ENCODE data around the gene ARAP3.
A peak's percentile ranks its signal among the peaks of the same experiment; 100 is the strongest.

ARAP3 gene

DNA sequence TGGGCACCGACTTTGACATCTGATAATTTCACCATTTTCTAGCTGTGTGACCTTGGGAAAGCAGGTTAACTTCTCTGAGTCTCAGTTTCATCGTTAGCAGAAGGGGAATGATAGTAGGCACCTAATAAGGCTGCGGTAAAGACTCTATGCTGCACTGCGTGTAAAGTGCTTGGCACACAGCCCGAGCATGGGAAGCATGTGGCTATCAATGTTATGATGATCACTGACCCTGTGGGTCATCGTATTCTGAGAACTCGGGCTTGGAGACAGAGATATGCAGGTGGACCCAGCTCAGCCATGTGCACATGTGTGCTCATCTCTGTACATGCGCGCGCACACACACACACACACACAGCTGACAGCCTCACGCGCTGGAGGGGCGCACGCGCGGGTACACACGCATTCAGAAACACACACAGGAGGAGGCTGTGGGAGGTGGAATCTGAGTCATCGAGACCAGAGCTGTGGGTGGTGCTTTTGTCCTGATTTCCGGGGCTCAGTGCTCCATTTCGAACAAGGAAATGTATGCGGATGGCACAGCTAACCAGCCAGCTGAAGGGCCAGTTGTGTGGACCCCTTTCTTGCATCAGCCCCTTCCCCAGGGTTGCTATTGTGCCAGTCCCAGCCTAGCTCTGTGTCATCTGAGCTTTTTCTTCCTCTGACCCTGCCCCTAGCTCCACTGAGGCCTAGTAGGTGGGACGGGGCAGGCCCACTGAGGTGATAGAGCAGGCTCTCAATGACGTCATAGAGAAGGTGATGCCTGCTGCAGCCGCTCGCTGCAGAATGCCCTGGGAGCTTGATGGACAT lies 11.1 kb upstream of the ARAP3 start:
- POLR2A ChIA-PET, result no interaction called here
- no peak overlapping the region for H3K4me3 ChIP-seq (ENCODE audit: control insufficient read depth in 1 of 7, extremely low read depth in 1 of 7, insufficient read depth in 4 of 7, low read depth in 2 of 7, low read length in 6 of 7)
- 89% methylated on average over 20 of the region's 25 CpGs for WGBS (ENCODE audit: insufficient coverage)

DNA sequence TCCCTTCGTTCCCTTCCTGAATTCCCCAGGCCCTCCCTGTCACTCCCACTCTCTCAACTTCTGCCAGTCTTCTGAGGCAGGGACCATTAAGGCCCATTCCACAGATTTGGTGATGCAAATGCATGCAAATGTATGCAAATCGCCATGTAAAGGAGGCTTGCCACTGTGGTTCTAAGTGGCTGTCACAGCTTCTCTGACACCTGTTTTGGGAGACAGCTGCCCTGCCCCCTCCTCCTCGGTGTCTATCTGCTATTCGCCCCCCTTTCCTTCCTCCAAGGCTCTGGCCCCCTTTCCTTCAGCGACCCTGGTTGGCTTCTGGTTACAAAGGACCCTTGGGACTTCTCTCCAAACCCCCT lies 10.5 kb upstream of the ARAP3 start:
- H3K27ac ChIP-seq (ENCODE audit: insufficient read depth in 1 of 2, low read depth in 1 of 2, low read length in 2 of 2, poor library complexity in 1 of 2, severe bottlenecking in 2 of 2), result no peak overlapping the region
- no peaks in the 10 kb centered on the region for H3K9me3 ChIP-seq (ENCODE audit: control extremely low read depth in 1 of 5, control insufficient read depth in 4 of 5, insufficient read depth in 2 of 5, low read depth in 1 of 5, low read length in 4 of 5)
- H3K4me3 ChIP-seq (ENCODE audit: control insufficient read depth in 1 of 7, extremely low read depth in 1 of 7, insufficient read depth in 4 of 7, low read depth in 2 of 7, low read length in 6 of 7), result peak overlapping the region in 5 of 7 experiments; percentile 2 to 64 (median 48)
- peak in 1 of 3 donors; percentile 19 for DNase-seq
- POLR2A ChIA-PET, result interaction anchor here (1.1 kb wide), 1 partner anchor 277 kb away, joined by 4 read pairs; the partner anchor contains the start of gene RNF14
- 36% methylated on average over 3 of the region's 5 CpGs for WGBS (ENCODE audit: insufficient coverage)
- peaks cover 0 to 19% (median 15%) of the 10 kb centered on the region in 5 experiments for H3K27me3 ChIP-seq (replicated peaks in 2 of 5; ENCODE audit: control insufficient read depth in 4 of 5, insufficient read depth in 5 of 5, low read length in 4 of 5)
- H3K36me3 ChIP-seq (ENCODE audit: control insufficient read depth in 4 of 4, insufficient read depth in 4 of 4, low read length in 3 of 4), result no peaks in the 10 kb centered on the region
- H3K4me1 ChIP-seq (ENCODE audit: control extremely low read depth in 1 of 4, control insufficient read depth in 4 of 4, insufficient read depth in 4 of 4, low read length in 3 of 4), result peaks cover 0 to 5% (median 4%) of the 10 kb centered on the region in 4 experiments
- CTCF ChIA-PET, result interaction anchor here (0.7 to 10.4 kb wide), 33 partner anchors 9 to 456 kb away, joined by 3 to 127 read pairs (median 6); partner anchors contain the start of genes DELE1, PCDH1, PCDH12 and RNF14

More for the DNA sequence above, 11.1 kb upstream of the ARAP3 start:
- Histone ChIP-seq H3K9me3 (ENCODE audit: control extremely low read depth in 1 of 5, control insufficient read depth in 4 of 5, insufficient read depth in 2 of 5, low read depth in 1 of 5, low read length in 4 of 5) (no peaks in the 10 kb centered on the region), H3K27ac (ENCODE audit: insufficient read depth in 1 of 2, low read depth in 1 of 2, low read length in 2 of 2, poor library complexity in 1 of 2, severe bottlenecking in 2 of 2) (no peak overlapping the region), H3K36me3 (ENCODE audit: control insufficient read depth in 4 of 4, insufficient read depth in 4 of 4, low read length in 3 of 4) (no peaks in the 10 kb centered on the region), H3K4me1 (ENCODE audit: control extremely low read depth in 1 of 4, control insufficient read depth in 4 of 4, insufficient read depth in 4 of 4, low read length in 3 of 4) (peaks cover 0 to 5% (median 4%) of the 10 kb centered on the region in 4 experiments), H3K27me3 (replicated peaks in 2 of 5; ENCODE audit: control insufficient read depth in 4 of 5, insufficient read depth in 5 of 5, low read length in 4 of 5) (peaks cover 0 to 24% (median 15%) of the 10 kb centered on the region in 5 experiments)
- CTCF ChIA-PET, result interaction anchor here (0.6 to 10.4 kb wide), 27 partner anchors 9 to 452 kb away, joined by 3 to 127 read pairs (median 5); partner anchors contain the start of genes DELE1, PCDH1, PCDH12 and RNF14
- DNase-seq, result peak in 2 of 3 donors; percentile 22 to 42

DNA sequence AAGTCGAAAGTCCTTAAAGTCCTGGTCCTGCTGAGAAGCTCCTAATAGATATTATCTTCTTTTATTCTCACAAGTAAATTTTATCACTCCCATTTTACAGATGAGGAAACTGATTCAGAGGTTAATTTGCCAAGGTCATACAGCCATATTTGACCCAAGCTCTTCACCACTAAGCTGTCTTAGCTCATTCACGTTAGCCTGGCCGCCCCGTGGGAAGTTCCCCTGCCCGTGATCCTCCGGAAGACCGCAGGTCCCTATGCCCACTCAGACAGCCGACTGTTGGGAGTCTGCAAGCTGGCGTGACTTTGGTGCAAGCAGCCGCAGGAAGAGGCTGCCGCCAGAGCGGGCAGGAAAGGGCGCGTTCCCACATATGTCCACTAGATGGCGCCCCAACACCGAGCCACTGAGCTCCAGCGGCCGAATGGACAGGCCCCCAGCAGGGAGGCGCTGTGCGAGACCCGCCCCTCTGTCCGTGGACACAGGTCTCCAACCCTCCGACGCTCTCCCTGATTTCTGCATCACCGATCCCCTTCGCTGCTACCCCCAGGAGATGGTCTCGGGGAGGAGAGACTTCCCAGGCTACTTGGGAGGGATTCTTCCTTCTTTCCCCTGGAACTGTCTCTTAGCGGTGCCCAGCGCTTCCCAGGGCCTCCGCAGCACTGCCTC lies 10.0 kb upstream of the ARAP3 start:
- no peaks in the 10 kb centered on the region for H3K9me3 ChIP-seq (ENCODE audit: control extremely low read depth in 1 of 5, control insufficient read depth in 4 of 5, insufficient read depth in 2 of 5, low read depth in 1 of 5, low read length in 4 of 5)
- DNase-seq, result peak; percentile 70 to 89 (median 87)
- peaks cover 0 to 5% (median 4%) of the 10 kb centered on the region in 4 experiments for H3K4me1 ChIP-seq (ENCODE audit: control extremely low read depth in 1 of 4, control insufficient read depth in 4 of 4, insufficient read depth in 4 of 4, low read length in 3 of 4)
- H3K27me3 ChIP-seq (replicated peaks in 2 of 5; ENCODE audit: control insufficient read depth in 4 of 5, insufficient read depth in 5 of 5, low read length in 4 of 5), result peaks cover 0 to 19% (median 15%) of the 10 kb centered on the region in 5 experiments
- CTCF ChIA-PET, result interaction anchor here (0.6 to 10.4 kb wide), 36 partner anchors 9 to 456 kb away, joined by 3 to 127 read pairs (median 5); partner anchors contain the start of genes DELE1, PCDH1, PCDH12 and RNF14
- peak overlapping the region in 5 of 7 experiments; percentile 2 to 64 (median 48) for H3K4me3 ChIP-seq (ENCODE audit: control insufficient read depth in 1 of 7, extremely low read depth in 1 of 7, insufficient read depth in 4 of 7, low read depth in 2 of 7, low read length in 6 of 7)
- POLR2A ChIA-PET, result interaction anchor here (1.1 kb wide), 1 partner anchor 277 kb away, joined by 4 read pairs; the partner anchor contains the start of gene RNF14
- H3K27ac ChIP-seq (ENCODE audit: insufficient read depth in 1 of 2, low read depth in 1 of 2, low read length in 2 of 2, poor library complexity in 1 of 2, severe bottlenecking in 2 of 2), result no peak overlapping the region
- no peaks in the 10 kb centered on the region for H3K36me3 ChIP-seq (ENCODE audit: control insufficient read depth in 4 of 4, insufficient read depth in 4 of 4, low read length in 3 of 4)
- whole genome bisulfite sequencing (ENCODE audit: insufficient coverage), result 0% methylated on average over 19 of the region's 30 CpGs

DNA sequence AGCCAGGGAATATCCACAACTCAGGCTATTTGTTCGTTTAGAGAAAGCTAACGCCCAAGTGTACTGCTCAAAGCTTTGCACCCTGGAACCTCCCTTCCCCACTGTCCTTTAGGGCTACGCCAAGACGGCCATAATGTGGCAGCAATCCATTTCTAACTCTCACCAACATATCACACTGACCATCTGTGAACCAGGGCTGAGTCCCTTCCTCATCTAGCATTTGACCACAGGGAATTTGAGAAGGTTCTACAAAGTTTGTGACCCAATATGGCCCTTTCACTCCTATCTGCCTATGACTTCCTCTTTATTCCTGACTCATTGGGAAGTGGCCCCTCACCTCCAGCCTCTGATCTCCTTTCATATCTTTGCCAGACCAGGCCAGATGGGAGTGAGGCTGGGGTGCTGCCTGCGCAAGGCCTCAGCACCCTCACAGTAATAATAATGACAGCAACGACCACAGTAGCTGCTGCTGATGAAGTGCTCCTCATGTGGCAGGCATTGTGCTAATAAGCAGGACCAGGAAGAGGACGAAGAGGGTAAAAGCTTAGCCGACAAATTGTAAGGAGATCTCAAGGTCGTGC lies 9.3 kb upstream of the ARAP3 start:
- no peak overlapping the region for H3K4me3 ChIP-seq (ENCODE audit: control insufficient read depth in 1 of 7, extremely low read depth in 1 of 7, insufficient read depth in 4 of 7, low read depth in 2 of 7, low read length in 6 of 7)
- POLR2A ChIA-PET, result interaction anchor here (1.1 kb wide), 1 partner anchor 278 kb away, joined by 4 read pairs; the partner anchor contains the start of gene RNF14
- peaks cover 0 to 5% (median 4%) of the 10 kb centered on the region in 4 experiments for H3K4me1 ChIP-seq (ENCODE audit: control extremely low read depth in 1 of 4, control insufficient read depth in 4 of 4, insufficient read depth in 4 of 4, low read length in 3 of 4)
- H3K36me3 ChIP-seq (ENCODE audit: control insufficient read depth in 4 of 4, insufficient read depth in 4 of 4, low read length in 3 of 4), result no peaks in the 10 kb centered on the region
- H3K9me3 ChIP-seq (ENCODE audit: control extremely low read depth in 1 of 5, control insufficient read depth in 4 of 5, insufficient read depth in 2 of 5, low read depth in 1 of 5, low read length in 4 of 5), result no peaks in the 10 kb centered on the region
- peak in 2 of 3 donors; percentile 18 to 34 for DNase-seq
- WGBS (ENCODE audit: insufficient coverage), result 74% methylated on average over 8 of the region's 9 CpGs
- H3K27ac ChIP-seq (ENCODE audit: insufficient read depth in 1 of 2, low read depth in 1 of 2, low read length in 2 of 2, poor library complexity in 1 of 2, severe bottlenecking in 2 of 2), result no peak overlapping the region
- H3K27me3 ChIP-seq (replicated peaks in 2 of 5; ENCODE audit: control insufficient read depth in 4 of 5, insufficient read depth in 5 of 5, low read length in 4 of 5), result peaks cover 0 to 19% (median 15%) of the 10 kb centered on the region in 5 experiments
- CTCF ChIA-PET, result interaction anchor here (0.6 to 10.4 kb wide), 37 partner anchors 8 to 457 kb away, joined by 3 to 127 read pairs (median 5); partner anchors contain the start of genes DELE1, PCDH1, PCDH12 and RNF14

DNA sequence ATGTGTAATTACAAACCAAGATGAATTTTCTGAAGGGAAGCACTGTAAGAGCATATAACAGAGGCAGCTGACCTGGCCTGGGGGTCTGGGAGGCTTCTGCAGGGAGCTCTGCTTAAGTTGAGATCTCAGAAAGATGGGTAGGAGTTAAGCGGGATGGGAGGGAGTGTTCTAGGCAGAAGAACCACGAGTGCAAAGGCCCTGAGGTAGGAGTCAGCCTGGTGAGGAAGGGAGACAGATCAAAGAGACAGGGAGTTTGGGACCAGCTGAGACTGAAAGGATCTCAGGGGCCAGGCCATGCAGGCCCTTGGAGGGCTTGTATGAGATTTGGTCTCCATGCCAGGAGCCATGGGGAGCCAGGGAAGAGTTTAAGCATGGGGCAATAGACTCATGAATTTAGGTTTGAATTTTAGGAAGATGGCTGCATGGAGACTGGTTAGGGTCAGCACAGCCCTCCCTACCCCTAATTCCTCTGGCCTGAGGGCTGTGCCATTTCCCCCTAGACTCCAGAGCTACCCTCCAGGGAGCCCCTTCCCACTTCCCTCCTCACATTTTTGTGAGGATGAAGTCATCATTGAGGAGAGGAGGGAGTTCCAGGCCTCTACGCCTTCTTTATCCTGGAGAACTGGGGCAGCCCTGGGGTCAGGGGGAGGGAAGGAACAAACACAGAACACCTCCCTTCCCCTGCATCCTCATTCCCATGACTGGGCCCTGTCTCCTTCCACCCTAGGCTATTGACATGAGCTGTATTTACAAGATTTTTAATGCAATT lies 4.8 kb upstream of the ARAP3 start:
- 94% methylated on average over 2 of the region's 3 CpGs for WGBS (ENCODE audit: insufficient coverage)
- Histone ChIP-seq H3K27ac (ENCODE audit: insufficient read depth in 1 of 2, low read depth in 1 of 2, low read length in 2 of 2, poor library complexity in 1 of 2, severe bottlenecking in 2 of 2) (no peak overlapping the region), H3K9me3 (ENCODE audit: control extremely low read depth in 1 of 5, control insufficient read depth in 4 of 5, insufficient read depth in 2 of 5, low read depth in 1 of 5, low read length in 4 of 5) (no peaks in the 10 kb centered on the region), H3K4me1 (ENCODE audit: control extremely low read depth in 1 of 4, control insufficient read depth in 4 of 4, insufficient read depth in 4 of 4, low read length in 3 of 4) (peaks cover 7 to 21% (median 19%) of the 10 kb centered on the region in 4 experiments), H3K27me3 (replicated peaks in 2 of 5; ENCODE audit: control insufficient read depth in 4 of 5, insufficient read depth in 5 of 5, low read length in 4 of 5) (peaks cover 0 to 20% (median 9%) of the 10 kb centered on the region in 5 experiments), H3K36me3 (ENCODE audit: control insufficient read depth in 4 of 4, insufficient read depth in 4 of 4, low read length in 3 of 4) (no peaks in the 10 kb centered on the region), H3K4me3 (ENCODE audit: control insufficient read depth in 1 of 7, extremely low read depth in 1 of 7, insufficient read depth in 4 of 7, low read depth in 2 of 7, low read length in 6 of 7) (no peak overlapping the region)
- ChIA-PET CTCF (interaction anchor here (1.2 to 1.8 kb wide), 3 partner anchors 13 to 192 kb away, joined by 3 to 6 read pairs (median 3); no protein-coding TSS in a partner anchor), POLR2A (no interaction called here)
- DNase-seq, result no peak

DNA sequence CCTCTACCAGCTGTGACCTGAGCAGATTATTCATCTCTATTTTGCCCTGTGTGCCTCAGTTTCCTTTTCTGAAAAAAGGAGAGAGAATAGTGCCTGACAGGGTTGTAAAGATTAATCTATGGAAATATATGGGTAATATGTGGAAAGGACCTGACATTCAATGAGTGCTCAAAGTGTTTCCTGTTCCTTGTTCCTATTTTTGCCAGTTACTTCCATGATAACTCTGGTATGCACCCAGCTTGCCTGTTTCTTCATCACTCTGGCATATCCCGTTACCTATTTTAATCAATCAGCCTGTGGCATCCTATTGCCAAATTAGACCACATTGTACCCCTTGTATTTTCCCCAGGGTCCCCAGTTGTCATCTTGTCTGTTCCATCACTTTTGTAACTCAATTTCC lies 3.6 kb upstream of the ARAP3 start:
- WGBS (ENCODE audit: insufficient coverage), result 92% methylated on average over 1 of the region's 1 CpG
- Histone ChIP-seq H3K27me3 (replicated peaks in 2 of 5; ENCODE audit: control insufficient read depth in 4 of 5, insufficient read depth in 5 of 5, low read length in 4 of 5) (peaks cover 0 to 25% (median 6%) of the 10 kb centered on the region in 5 experiments), H3K4me3 (ENCODE audit: control insufficient read depth in 1 of 7, extremely low read depth in 1 of 7, insufficient read depth in 4 of 7, low read depth in 2 of 7, low read length in 6 of 7) (no peak overlapping the region), H3K4me1 (ENCODE audit: control extremely low read depth in 1 of 4, control insufficient read depth in 4 of 4, insufficient read depth in 4 of 4, low read length in 3 of 4) (peaks cover 7 to 29% (median 23%) of the 10 kb centered on the region in 4 experiments), H3K36me3 (ENCODE audit: control insufficient read depth in 4 of 4, insufficient read depth in 4 of 4, low read length in 3 of 4) (no peaks in the 10 kb centered on the region), H3K9me3 (ENCODE audit: control extremely low read depth in 1 of 5, control insufficient read depth in 4 of 5, insufficient read depth in 2 of 5, low read depth in 1 of 5, low read length in 4 of 5) (no peaks in the 10 kb centered on the region), H3K27ac (ENCODE audit: insufficient read depth in 1 of 2, low read depth in 1 of 2, low read length in 2 of 2, poor library complexity in 1 of 2, severe bottlenecking in 2 of 2) (no peak overlapping the region)
- no peak for DNase-seq
- POLR2A ChIA-PET, result no interaction called here
- CTCF ChIA-PET, result no interaction called here
